Measurements from ENCODE around the gene ARHGEF28.

ARHGEF28 gene

DNA sequence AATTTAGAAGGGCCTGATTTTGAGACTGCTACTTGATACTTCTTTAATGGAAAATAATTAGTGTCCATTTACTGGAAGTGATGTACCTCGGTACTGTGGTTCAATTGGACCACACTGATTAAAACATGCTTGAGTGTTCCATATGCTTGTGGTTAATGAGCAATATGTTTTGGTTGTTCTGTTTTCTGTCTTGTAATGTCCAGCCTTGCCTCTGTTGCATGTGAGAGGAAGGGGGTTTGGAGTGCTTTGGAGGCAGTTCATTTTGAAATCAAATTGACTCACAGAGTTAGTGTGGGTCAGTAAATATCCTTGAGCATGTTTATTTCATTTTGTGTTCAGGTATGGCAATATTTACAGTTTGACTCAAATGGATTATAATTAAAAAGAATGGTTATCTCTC lies 334.4 kb downstream of the ARHGEF28 start:
- Histone ChIP-seq H3K4me3 (ENCODE audit: low read depth, low read length) (no peak overlapping the region), H3K36me3 (no peaks in the 10 kb centered on the region), H3K27me3 (ENCODE audit: insufficient read depth, low read depth, severe bottlenecking) (no peaks in the 10 kb centered on the region), H3K9me3 (ENCODE audit: severe bottlenecking) (no peaks in the 10 kb centered on the region), H3K27ac (no peak overlapping the region)
- DNase-seq: no peak
- TF ChIP-seq, protein P1, sequence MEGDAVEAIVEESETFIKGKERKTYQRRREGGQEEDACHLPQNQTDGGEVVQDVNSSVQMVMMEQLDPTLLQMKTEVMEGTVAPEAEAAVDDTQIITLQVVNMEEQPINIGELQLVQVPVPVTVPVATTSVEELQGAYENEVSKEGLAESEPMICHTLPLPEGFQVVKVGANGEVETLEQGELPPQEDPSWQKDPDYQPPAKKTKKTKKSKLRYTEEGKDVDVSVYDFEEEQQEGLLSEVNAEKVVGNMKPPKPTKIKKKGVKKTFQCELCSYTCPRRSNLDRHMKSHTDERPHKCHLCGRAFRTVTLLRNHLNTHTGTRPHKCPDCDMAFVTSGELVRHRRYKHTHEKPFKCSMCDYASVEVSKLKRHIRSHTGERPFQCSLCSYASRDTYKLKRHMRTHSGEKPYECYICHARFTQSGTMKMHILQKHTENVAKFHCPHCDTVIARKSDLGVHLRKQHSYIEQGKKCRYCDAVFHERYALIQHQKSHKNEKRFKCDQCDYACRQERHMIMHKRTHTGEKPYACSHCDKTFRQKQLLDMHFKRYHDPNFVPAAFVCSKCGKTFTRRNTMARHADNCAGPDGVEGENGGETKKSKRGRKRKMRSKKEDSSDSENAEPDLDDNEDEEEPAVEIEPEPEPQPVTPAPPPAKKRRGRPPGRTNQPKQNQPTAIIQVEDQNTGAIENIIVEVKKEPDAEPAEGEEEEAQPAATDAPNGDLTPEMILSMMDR (IDR thresholded peaks at IDR 0.05; ENCODE audit: low read depth, low read length): no peak

DNA sequence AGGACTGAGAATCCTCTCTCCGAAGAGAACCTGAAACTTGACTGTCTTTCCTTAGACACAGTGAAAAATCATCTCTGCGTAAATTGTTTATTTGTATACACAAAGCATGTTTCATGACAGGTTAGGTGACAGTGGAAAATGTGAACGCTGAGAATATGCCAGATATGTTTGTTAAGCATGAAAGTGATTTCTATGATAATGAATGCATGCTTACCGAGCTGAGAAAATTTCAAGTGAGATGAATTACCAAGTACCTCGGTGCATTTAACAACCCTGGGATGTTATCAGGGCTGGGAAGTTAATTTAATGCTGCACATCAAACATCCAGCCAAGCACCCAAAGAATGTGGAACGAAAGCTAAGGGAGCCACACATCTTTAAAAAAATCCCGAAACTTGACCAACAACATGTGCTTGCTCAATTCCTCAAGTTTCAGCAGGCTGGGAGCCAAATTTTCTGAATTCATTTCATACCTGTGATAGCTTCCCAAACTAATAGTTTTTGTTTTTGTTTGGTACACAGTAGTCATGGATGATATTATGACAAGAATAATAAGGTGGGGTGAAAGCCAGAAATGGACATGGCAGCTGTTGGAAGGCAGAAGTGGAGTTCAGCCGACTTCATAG lies 336.9 kb downstream of the ARHGEF28 start:
- H3K9me3 ChIP-seq (ENCODE audit: severe bottlenecking): no peaks in the 10 kb centered on the region
- H3K27ac ChIP-seq: no peak overlapping the region
- H3K4me3 ChIP-seq (ENCODE audit: low read depth, low read length): no peak overlapping the region
- no peaks in the 10 kb centered on the region for H3K27me3 ChIP-seq (ENCODE audit: insufficient read depth, low read depth, severe bottlenecking)
- TF ChIP-seq, protein P1 (IDR thresholded peaks at IDR 0.05; ENCODE audit: low read depth, low read length): no peak
- H3K36me3 ChIP-seq: no peaks in the 10 kb centered on the region
- DNase-seq: no peak

DNA sequence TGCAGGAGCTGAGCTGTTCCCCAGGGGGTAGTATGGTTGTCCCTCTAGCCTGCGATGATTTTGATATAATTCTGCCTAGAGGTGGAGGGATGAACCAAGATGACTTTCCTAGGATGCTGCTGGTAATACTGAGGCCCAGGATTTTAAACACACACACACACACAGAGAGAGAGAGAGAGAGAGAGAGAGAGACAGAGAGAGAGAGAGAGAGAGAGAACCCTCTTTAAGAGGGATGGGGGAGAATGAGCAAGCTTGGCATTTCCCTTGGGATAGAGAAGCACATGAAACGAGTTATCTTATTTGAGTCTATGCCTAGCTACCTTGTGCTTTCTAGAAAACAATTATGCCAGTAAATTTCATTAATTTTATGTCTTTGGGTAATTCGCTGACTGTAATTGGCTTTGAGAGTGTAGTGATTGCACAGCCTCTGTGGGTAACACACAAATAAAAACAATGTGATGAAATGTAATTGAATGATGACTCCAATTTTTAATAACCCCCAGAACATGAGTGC lies 338.4 kb downstream of the ARHGEF28 start:
- H3K27ac ChIP-seq: no peak overlapping the region
- TF ChIP-seq, protein P1 (IDR thresholded peaks at IDR 0.05; ENCODE audit: low read depth, low read length): no peak
- H3K4me3 ChIP-seq (ENCODE audit: low read depth, low read length): no peak overlapping the region
- DNase-seq: no peak
- no peaks in the 10 kb centered on the region for H3K9me3 ChIP-seq (ENCODE audit: severe bottlenecking)
- H3K27me3 ChIP-seq (ENCODE audit: insufficient read depth, low read depth, severe bottlenecking): no peaks in the 10 kb centered on the region
- no peaks in the 10 kb centered on the region for H3K36me3 ChIP-seq

DNA sequence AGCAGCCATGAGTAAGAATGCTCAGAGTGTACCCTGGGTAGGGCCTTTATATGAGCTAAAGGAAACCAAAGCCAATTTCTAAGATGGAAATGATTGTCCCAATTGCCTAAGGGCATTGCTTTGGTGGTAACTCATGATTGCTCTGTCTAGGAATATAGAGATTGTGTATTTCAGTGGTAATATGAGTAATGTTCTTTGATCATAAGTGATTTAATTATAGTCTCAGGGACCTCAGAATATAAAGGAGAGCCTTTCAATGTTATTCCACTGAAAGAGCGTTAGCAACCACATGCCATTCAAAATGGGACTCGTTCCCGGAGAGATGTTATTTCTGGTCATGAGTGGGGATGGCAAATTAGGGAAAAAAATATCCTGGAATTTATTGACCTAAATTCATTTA lies 340.5 kb downstream of the ARHGEF28 start:
- TF ChIP-seq, protein P1 (IDR thresholded peaks at IDR 0.05; ENCODE audit: low read depth, low read length): no peak
- Histone ChIP-seq H3K36me3 (no peaks in the 10 kb centered on the region), H3K27ac (no peak overlapping the region), H3K9me3 (ENCODE audit: severe bottlenecking) (no peaks in the 10 kb centered on the region), H3K4me3 (ENCODE audit: low read depth, low read length) (no peak overlapping the region), H3K27me3 (ENCODE audit: insufficient read depth, low read depth, severe bottlenecking) (no peaks in the 10 kb centered on the region)
- no peak for DNase-seq

DNA sequence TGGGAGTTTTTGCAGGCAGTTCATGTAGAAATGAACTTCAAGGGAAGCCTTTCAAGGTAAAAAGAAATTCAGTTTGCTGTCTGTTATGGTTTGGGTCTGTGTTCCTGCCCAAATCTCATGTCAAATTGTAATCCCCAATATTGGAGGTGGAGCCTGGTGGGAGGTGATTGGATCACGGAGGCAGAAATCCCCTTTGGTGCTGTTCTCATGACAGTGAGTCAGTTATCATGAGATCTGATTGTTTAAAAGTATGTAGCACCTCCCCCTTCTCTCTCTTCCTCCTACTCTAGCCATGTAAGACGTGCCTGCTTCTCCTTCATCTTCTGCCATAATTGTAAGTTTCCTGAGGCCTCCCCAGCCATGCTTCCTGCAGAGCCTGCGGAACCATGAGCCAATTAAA lies 341.4 kb downstream of the ARHGEF28 start:
- no peaks in the 10 kb centered on the region for H3K9me3 ChIP-seq (ENCODE audit: severe bottlenecking)
- TF ChIP-seq, protein P1 (IDR thresholded peaks at IDR 0.05; ENCODE audit: low read depth, low read length): no peak
- H3K27me3 ChIP-seq (ENCODE audit: insufficient read depth, low read depth, severe bottlenecking): no peaks in the 10 kb centered on the region
- no peak overlapping the region for H3K27ac ChIP-seq
- DNase-seq: no peak
- no peak overlapping the region for H3K4me3 ChIP-seq (ENCODE audit: low read depth, low read length)
- H3K36me3 ChIP-seq: no peaks in the 10 kb centered on the region

DNA sequence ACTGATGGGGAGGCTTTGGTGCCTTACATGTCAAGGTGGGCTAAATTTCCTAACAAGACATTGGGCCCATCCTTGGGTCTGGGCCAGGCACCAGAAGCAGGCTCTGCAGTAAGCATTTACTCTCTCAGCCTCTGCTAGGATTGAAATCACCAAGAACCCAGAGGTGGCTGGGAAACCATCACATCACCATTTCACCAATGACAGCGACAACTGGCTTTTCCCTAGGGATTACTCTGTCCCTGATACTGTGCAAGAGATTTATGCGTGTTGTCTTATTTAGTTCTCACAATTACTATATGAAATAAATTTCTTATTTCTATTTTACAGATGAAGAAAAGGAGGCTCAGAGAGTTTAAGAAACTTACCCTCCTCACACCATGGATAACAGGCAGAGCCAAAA lies 342.2 kb downstream of the ARHGEF28 start:
- H3K27me3 ChIP-seq (ENCODE audit: insufficient read depth, low read depth, severe bottlenecking): no peaks in the 10 kb centered on the region
- H3K36me3 ChIP-seq: no peaks in the 10 kb centered on the region
- no peak for DNase-seq
- TF ChIP-seq, protein P1 (IDR thresholded peaks at IDR 0.05; ENCODE audit: low read depth, low read length): no peak
- peaks cover 4% of the 10 kb centered on the region for H3K9me3 ChIP-seq (ENCODE audit: severe bottlenecking)
- no peak overlapping the region for H3K4me3 ChIP-seq (ENCODE audit: low read depth, low read length)
- H3K27ac ChIP-seq: no peak overlapping the region
